Right lobe of liver (tissue), 6 donors: Measurements from ENCODE around the gene ARHGEF7. TPM values are rescaled to one million over a fixed set of nuclear protein-coding genes. Genes with fewer than 3 reads are reported as not detected.

Experiments used
- ATAC-seq, 4 donors: fragments of 200-7000 bp; cut with Tn5 transposase; one replicate each; pipeline ENCODE4 v1.9.1; 2020; ENCODE audit warnings: mild to moderate bottlenecking in 4 of 4, moderate library complexity in 4 of 4
- DNase-seq, 3 donors: peaks; one replicate each; pipeline ENCODE4 v3.0.0-alpha.2; 2020
- H3K27ac ChIP-seq, 3 donors: fragments of 200-600 bp; one replicate each; pipeline ENCODE4 v1.8.0; 2022
- H3K27me3 ChIP-seq, 2 donors: fragments of 200-600 bp; one replicate each; pipeline ENCODE4 v1.8.0; 2022
- H3K36me3 ChIP-seq, 4 donors: fragments of 200-600 bp; sonication (generic) in 1 of 4; one replicate each; pipeline versions ENCODE4 v1.5.1 to v1.8.0; 2017 to 2022; ENCODE audit warnings: control low read depth in 1 of 4
- H3K4me1 ChIP-seq, 4 donors: fragments of 200-600 bp; sonication (generic) in 1 of 4; one replicate each; pipeline versions ENCODE4 v1.5.1 to v1.8.0; 2017 to 2022; ENCODE audit warnings: control low read depth in 1 of 4
- H3K4me3 ChIP-seq, 3 donors: fragments of 200-600 bp; one replicate each; pipeline ENCODE4 v1.8.0; 2022
- H3K9me3 ChIP-seq, 4 donors: fragments of 200-600 bp; sonication (generic) in 1 of 4; one replicate each; pipeline versions ENCODE4 v1.5.1 to v1.8.0; 2017 to 2022; ENCODE audit warnings: control low read depth in 1 of 4
- POLR2A ChIP-seq: fragments of 450-650 bp; IDR thresholded peaks from one replicate; pipeline ENCODE4 v1.6.1; 2017; ENCODE audit warnings: antibody characterized with exemption, mild to moderate bottlenecking
- WGBS: methylation state at CpG from one replicate; pipeline ENCODE4 v1.1.6; 2018; ENCODE audit warnings: low coverage, low lambda C conversion rate; ENCODE audit not compliant: insufficient coverage; ENCODE audit errors: missing lambda C conversion rate; 5-methylcytosine and 5-hydroxymethylcytosine counted together
- intact Hi-C, 2 donors: fragments of 100-400 bp; cut with DNase I; formaldehyde crosslinking; loops; one replicate each; pipeline versions ENCODE4 v1.11.2 to v1.14.1; 2022
- total RNA-seq, 6 experiments: library from RNA; depleted of rRNA in 2 of 6; stranded (reverse); fragments of >200 nt in 2 of 6; fragmentation: NEBNext Ultra II Directional in 3 of 6; extraction: Animal tissue kit (Norgen Biotek cat#: 25700) in 3 of 6; gene quantifications; one replicate each; pipeline versions ENCODE4 v1.1.0 to v1.2.4, GENCODE V29; 2016 to 2023
- TF ChIP-seq, protein P1 (sequence below), 4 donors: fragments of 200-600 bp in 3 of 4; fragments of 450-650 bp in 1 of 4; IDR thresholded peaks; one replicate each; pipeline versions ENCODE4 v1.5.1 to v1.8.0; 2016 to 2022; ENCODE audit warnings: antibody characterized with exemption in 4 of 4, mild to moderate bottlenecking in 2 of 4
- donor health status: DM: no; HTN: yes; CAD: no.
- donor health status: DM: no; HTN: no; CAD: no.
- donor health status: DM: no; HTN: no; CAD: no.
- donor health status: DM: no; HTN: yes; CAD: no.
- donor health status: DM: no; HTN: yes; CAD: no.

ARHGEF7 gene
- total RNA-seq, 6 experiments from 2014 or later, result 22.0 to 40.1 (median 33.8) TPM

DNA sequence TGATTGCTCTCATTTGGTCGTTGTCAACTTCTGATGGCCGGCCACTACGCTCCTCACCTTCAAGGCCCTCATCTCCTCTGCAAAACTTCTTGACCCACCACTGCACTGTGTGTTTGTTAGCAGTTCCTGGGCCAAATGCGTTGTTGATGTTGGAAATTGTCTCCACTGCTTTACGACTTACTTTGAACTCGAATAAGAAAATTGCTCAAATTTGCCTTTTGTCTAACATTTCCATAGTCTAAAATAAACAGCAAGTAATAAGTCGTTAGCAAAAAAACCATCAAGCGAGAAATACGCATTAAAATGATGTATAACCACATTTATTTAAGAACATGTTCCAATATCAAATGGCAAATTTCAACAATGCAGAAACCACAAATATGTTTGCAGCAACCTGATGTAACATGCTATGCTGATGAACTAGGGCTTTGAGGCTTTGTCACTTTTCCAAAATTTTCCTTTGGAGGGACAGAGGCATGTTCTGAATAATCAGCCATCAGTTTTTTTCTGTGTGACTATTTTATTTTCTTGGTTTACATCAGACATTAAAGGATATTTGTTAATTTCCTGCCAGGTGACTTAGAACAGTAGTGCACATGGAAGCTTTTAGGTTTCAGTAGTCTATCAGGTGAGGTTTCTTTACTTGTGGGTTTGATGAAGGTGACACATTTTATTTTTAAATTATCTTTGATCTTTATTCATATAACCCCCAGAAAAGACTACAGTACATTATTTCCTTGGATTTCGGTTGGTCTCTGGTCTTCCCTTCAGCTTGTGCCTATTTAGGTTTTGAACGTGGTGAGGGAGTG is 130.7 kb downstream of the ARHGEF7 start:
- intact Hi-C loops, result no loop called here
- TF ChIP-seq, protein P1, sequence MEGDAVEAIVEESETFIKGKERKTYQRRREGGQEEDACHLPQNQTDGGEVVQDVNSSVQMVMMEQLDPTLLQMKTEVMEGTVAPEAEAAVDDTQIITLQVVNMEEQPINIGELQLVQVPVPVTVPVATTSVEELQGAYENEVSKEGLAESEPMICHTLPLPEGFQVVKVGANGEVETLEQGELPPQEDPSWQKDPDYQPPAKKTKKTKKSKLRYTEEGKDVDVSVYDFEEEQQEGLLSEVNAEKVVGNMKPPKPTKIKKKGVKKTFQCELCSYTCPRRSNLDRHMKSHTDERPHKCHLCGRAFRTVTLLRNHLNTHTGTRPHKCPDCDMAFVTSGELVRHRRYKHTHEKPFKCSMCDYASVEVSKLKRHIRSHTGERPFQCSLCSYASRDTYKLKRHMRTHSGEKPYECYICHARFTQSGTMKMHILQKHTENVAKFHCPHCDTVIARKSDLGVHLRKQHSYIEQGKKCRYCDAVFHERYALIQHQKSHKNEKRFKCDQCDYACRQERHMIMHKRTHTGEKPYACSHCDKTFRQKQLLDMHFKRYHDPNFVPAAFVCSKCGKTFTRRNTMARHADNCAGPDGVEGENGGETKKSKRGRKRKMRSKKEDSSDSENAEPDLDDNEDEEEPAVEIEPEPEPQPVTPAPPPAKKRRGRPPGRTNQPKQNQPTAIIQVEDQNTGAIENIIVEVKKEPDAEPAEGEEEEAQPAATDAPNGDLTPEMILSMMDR (IDR thresholded peaks at IDR 0.05), result no peak
- no peak for TF ChIP-seq POLR2A
- no peak overlapping the region for H3K4me3 ChIP-seq
- ATAC-seq (no peak), DNase-seq (no peak)
- no peaks in the 10 kb centered on the region for H3K9me3 ChIP-seq
- no peaks in the 10 kb centered on the region for H3K27me3 ChIP-seq
- H3K27ac ChIP-seq, result no peak overlapping the region
- 90% methylated on average over 11 of the region's 11 CpGs for WGBS
- peaks cover 5 to 11% (median 6%) of the 10 kb centered on the region in 4 donors for H3K36me3 ChIP-seq
- peaks cover 0 to 18% (median 8%) of the 10 kb centered on the region in 4 donors for H3K4me1 ChIP-seq

GRCh38 chr13:111247552-111247951 is 132.4 kb downstream of the ARHGEF7 start:
- 11% methylated on average over 5 of the region's 7 CpGs for WGBS
- H3K4me3 ChIP-seq, result no peak overlapping the region
- DNase-seq, result peak in 1 of 3 donors; percentile 60
- peak; percentile 51 to 84 (median 79) for ATAC-seq
- TF ChIP-seq POLR2A, result no peak
- TF ChIP-seq, protein P1 (IDR thresholded peaks at IDR 0.05), result no peak
- peak overlapping the region in 1 of 3 donors; percentile 59 for H3K27ac ChIP-seq
- no peaks in the 10 kb centered on the region for H3K27me3 ChIP-seq
- intact Hi-C loops, result no loop called here
- peaks cover 0 to 18% (median 8%) of the 10 kb centered on the region in 4 donors for H3K4me1 ChIP-seq
- H3K36me3 ChIP-seq, result peaks cover 5 to 11% (median 6%) of the 10 kb centered on the region in 4 donors
- no peaks in the 10 kb centered on the region for H3K9me3 ChIP-seq

DNA sequence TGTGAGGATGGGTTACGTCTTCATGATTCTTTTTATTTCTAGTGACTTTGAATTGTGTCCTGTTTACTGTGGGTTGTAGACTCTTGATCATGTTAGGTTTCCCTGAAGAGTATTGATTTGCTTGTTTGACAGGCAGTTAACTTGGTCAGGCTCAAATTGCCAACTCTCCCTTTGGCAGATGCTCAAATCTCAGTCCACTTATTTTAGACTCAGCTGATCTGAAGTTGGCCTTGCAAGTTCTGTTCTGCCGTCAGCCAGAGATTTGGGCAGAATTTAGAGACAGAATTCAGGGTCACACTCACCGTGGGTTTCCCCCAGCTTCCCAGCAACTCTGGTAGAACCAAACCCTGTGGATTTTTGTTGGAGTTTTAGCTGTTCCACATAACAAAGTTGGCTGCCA is 133.7 kb downstream of the ARHGEF7 start:
- intact Hi-C loops, result no loop called here
- Histone ChIP-seq H3K27me3 (no peaks in the 10 kb centered on the region), H3K27ac (peak overlapping the region in 2 of 3 donors; percentile 13 to 59), H3K4me1 (peaks cover 0 to 18% (median 8%) of the 10 kb centered on the region in 4 donors), H3K4me3 (no peak overlapping the region), H3K36me3 (peaks cover 4 to 8% (median 6%) of the 10 kb centered on the region in 4 donors), H3K9me3 (no peaks in the 10 kb centered on the region)
- TF ChIP-seq, protein P1 (IDR thresholded peaks at IDR 0.05), result no peak
- TF ChIP-seq POLR2A, result no peak
- ATAC-seq (peak; percentile 79 to 86 (median 84)), DNase-seq (peak in 1 of 3 donors; percentile 71)
- WGBS, result 52% methylated on average over 3 of the region's 3 CpGs

DNA sequence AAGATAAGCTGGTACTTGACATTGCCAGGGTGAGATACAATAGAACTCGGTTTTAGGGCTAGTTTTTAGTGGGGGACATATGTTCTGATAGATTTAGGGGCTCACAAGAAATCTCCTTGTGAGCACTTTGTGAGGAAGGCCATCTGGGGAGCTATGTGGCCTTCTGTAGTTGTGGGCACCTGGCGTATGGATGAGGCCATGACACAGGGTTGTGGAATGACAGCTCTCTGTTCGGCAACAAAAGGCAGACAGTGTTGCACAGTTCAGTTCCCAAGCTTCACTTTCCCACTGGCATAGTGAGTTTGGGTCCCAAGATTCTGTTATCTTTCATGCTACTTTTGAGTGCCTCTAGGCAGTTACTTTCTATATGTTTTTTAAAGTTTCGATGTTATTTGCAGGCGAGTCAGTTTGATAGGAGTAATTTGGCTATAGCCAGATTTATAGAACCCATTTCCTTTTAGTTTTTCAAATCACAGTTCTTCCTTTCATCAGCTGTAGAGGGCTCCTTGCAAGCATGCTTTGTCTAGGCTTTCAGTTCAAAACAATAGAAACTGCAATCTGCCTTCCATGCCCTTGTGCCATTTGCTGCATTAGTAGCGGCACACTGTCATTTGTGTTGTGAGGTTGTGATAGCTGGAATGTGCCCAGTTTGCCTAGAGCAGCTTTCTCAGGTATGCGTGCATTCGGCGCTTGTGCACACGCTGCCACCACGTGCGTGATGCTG is 134.7 kb downstream of the ARHGEF7 start:
- 95% methylated on average over 10 of the region's 12 CpGs for WGBS
- intact Hi-C loops, result no loop called here
- no peak overlapping the region for H3K27ac ChIP-seq
- no peaks in the 10 kb centered on the region for H3K9me3 ChIP-seq
- peaks cover 0 to 6% (median 2%) of the 10 kb centered on the region in 4 donors for H3K36me3 ChIP-seq
- no peaks in the 10 kb centered on the region for H3K27me3 ChIP-seq
- no peak for TF ChIP-seq POLR2A
- TF ChIP-seq, protein P1 (IDR thresholded peaks at IDR 0.05), result no peak
- ATAC-seq, result no peak
- peaks cover 0 to 18% (median 8%) of the 10 kb centered on the region in 4 donors for H3K4me1 ChIP-seq
- no peak overlapping the region for H3K4me3 ChIP-seq
- DNase-seq, result no peak
